Activated B cell treated with CpG ODN at 0.5 μM for 24 hours (primary cell): ENCODE measurements around the gene WDR62. TPM values are rescaled to one million over a fixed set of nuclear protein-coding genes. Genes with fewer than 3 reads are reported as not detected.

ENCODE experiments used
- ATAC-seq: fragments of 200-7000 bp; cut with Tn5 transposase; one replicate; pipeline ENCODE4 v1.10.0; 2021; ENCODE audit warnings: low read depth, mild to moderate bottlenecking, moderate library complexity
- CTCF ChIA-PET: fragments of 350-600 bp; sonication (Branson Sonifier 250); formaldehyde crosslinking; loops from one replicate; lab custom pipeline; 2021; ENCODE audit warnings: antibody characterized with exemption; lab: Charles Lee
- POLR2A ChIA-PET: fragments of 350-600 bp; sonication (Branson Sonifier 250); formaldehyde crosslinking; loops from one replicate; lab custom pipeline; 2021; ENCODE audit warnings: antibody characterized with exemption; lab: Charles Lee
- DNase-seq: peaks from one replicate; pipeline ENCODE4 v3.0.0; 2022
- H3K27ac Mint-ChIP-seq: one replicate; pipeline ENCODE4 v1.8.0; 2020; ENCODE audit warnings: mixed read lengths
- H3K27me3 Mint-ChIP-seq: one replicate; pipeline ENCODE4 v1.8.0; 2021; ENCODE audit warnings: mixed read lengths
- H3K36me3 Mint-ChIP-seq: one replicate; pipeline ENCODE4 v1.8.0; 2021; ENCODE audit warnings: low read depth, mixed read lengths
- H3K4me1 Mint-ChIP-seq: one replicate; pipeline ENCODE4 v1.8.0; 2021; ENCODE audit warnings: mixed read lengths
- H3K4me3 Mint-ChIP-seq: one replicate; pipeline ENCODE4 v1.8.0; 2020; ENCODE audit warnings: mild to moderate bottlenecking, mixed read lengths
- H3K9me3 Mint-ChIP-seq: one replicate; pipeline ENCODE4 v1.8.0; 2020; ENCODE audit warnings: mixed read lengths
- intact Hi-C: fragments of 100-400 bp; cut with micrococcal nuclease; formaldehyde crosslinking; loops from one replicate; pipeline ENCODE4 v1.15.1; 2024
- total RNA-seq: library from RNA; stranded (reverse); gene quantifications from 2 replicates; pipeline ENCODE4 v1.2.3, GENCODE V29; 2022
- TF ChIP-seq, protein P1 (sequence below): fragments of 200-600 bp; IDR thresholded peaks from one replicate; pipeline ENCODE4 v1.8.0; 2022; ENCODE audit warnings: antibody characterized with exemption, mild to moderate bottlenecking

WDR62 gene
- total RNA-seq, 1 donor from 2014 or later, result 3.3 TPM

GRCh38 chr19:36103842-36104552 lies 49.3 kb downstream of the WDR62 start:
- intact Hi-C loops, result no loop called here
- Mint-ChIP-seq H3K4me1 (no peaks in the 10 kb centered on the region), H3K27ac (no peak overlapping the region), H3K9me3 (no peaks in the 10 kb centered on the region), H3K27me3 (no peaks in the 10 kb centered on the region), H3K36me3 (no peaks in the 10 kb centered on the region), H3K4me3 (no peak overlapping the region)
- TF ChIP-seq, protein P1, sequence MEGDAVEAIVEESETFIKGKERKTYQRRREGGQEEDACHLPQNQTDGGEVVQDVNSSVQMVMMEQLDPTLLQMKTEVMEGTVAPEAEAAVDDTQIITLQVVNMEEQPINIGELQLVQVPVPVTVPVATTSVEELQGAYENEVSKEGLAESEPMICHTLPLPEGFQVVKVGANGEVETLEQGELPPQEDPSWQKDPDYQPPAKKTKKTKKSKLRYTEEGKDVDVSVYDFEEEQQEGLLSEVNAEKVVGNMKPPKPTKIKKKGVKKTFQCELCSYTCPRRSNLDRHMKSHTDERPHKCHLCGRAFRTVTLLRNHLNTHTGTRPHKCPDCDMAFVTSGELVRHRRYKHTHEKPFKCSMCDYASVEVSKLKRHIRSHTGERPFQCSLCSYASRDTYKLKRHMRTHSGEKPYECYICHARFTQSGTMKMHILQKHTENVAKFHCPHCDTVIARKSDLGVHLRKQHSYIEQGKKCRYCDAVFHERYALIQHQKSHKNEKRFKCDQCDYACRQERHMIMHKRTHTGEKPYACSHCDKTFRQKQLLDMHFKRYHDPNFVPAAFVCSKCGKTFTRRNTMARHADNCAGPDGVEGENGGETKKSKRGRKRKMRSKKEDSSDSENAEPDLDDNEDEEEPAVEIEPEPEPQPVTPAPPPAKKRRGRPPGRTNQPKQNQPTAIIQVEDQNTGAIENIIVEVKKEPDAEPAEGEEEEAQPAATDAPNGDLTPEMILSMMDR, result no peak
- no peak for ATAC-seq
- ChIA-PET CTCF (no interaction called here), POLR2A (no interaction called here)
- no peak for DNase-seq

- H3K27me3 Mint-ChIP-seq, result no peaks in the 10 kb centered on the region
- ATAC-seq (no peak), DNase-seq (no peak)
- peaks cover 5% of the 10 kb centered on the region for H3K36me3 Mint-ChIP-seq
- H3K27ac Mint-ChIP-seq, result no peak overlapping the region
- CTCF ChIA-PET, result no interaction called here
- intact Hi-C loops, result no loop called here
- no peaks in the 10 kb centered on the region for H3K9me3 Mint-ChIP-seq
- POLR2A ChIA-PET, result no interaction called here
- no peak overlapping the region for H3K4me3 Mint-ChIP-seq
- no peaks in the 10 kb centered on the region for H3K4me1 Mint-ChIP-seq
- TF ChIP-seq, protein P1, result no peak
Observed at GRCh38 chr19:36106441-36106840, 51.7 kb downstream of the WDR62 start.

DNA sequence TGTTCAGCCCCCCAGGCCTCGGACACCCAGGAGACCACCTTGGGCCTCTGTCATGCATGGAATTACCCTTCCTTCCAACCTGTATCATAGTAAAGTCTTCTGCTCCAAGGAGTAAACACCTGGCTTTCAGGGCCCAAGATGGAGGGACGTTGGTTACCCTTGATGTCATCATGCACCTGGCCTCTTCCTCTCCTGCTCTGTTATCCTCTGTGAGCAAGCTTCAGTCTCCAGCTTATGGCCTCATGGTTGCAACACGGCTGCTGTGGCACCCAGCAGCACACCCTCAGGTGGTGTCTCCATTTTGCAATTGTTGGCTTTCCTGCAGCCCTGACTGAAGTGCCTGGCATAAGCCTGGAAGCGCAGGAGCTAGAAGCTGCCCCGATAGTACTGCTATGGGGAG lies 52.3 kb downstream of the WDR62 start:
- Mint-ChIP-seq H3K4me1 (no peaks in the 10 kb centered on the region), H3K9me3 (no peaks in the 10 kb centered on the region), H3K4me3 (no peak overlapping the region), H3K36me3 (peaks cover 9% of the 10 kb centered on the region), H3K27me3 (no peaks in the 10 kb centered on the region), H3K27ac (no peak overlapping the region)
- TF ChIP-seq, protein P1, result no peak
- POLR2A ChIA-PET, result no interaction called here
- intact Hi-C loops, result no loop called here
- DNase-seq (no peak), ATAC-seq (no peak)
- CTCF ChIA-PET, result no interaction called here

- DNase-seq (no peak), ATAC-seq (no peak)
- H3K9me3 Mint-ChIP-seq, result no peaks in the 10 kb centered on the region
- H3K27ac Mint-ChIP-seq, result no peak overlapping the region
- intact Hi-C loops, result no loop called here
- TF ChIP-seq, protein P1, result no peak
- H3K36me3 Mint-ChIP-seq, result peaks cover 24% of the 10 kb centered on the region
- peaks cover 8% of the 10 kb centered on the region for H3K4me1 Mint-ChIP-seq
- ChIA-PET CTCF (no interaction called here), POLR2A (no interaction called here)
- H3K27me3 Mint-ChIP-seq, result no peaks in the 10 kb centered on the region
- H3K4me3 Mint-ChIP-seq, result no peak overlapping the region
Observed at GRCh38 chr19:36108684-36109083, 54.0 kb downstream of the WDR62 start.

DNA sequence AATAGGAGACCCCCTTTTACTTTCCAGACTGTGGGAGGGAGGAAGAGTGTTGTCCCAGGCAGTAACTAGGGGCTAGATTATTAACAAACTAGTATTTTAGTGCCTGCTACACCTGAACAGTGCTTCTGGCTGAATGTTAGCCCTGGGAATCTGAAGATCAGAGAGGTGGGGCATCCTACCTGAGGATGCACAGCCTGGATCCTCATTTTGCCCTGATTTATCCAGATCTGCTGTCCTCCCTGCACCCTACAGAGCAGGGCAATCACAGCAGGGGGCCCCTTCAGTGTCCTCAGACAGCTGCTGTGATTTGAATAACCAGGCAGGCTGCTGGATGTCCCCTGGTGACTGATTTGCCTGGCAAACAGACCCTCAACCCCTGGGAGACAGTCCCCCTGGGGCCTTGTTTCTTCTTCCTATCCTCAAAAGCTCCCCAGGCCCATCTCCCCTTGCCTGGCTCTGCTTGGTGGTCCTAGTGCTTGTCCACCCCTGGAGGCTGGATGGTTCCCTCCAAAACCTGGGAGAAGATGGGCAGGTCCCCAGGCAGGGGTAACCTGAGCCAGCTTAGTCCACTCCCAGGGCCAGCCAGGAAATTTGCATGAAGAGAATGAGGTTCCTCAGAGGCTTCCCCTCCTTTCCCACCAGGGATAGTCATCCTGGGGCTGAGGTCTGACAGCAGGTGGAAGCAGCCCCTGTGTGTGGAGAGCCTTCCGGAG lies 55.9 kb downstream of the WDR62 start, which contains the start of gene OVOL3:
Gene OVOL3 (plus strand): TSS at position 657 of the 713 bp plus-strand sequence. CDS start 60 bp downstream, outside the sequence.
- ChIA-PET CTCF (no interaction called here), POLR2A (no interaction called here)
- H3K36me3 Mint-ChIP-seq, result peaks cover 38% of the 10 kb centered on the region
- ATAC-seq, result no peak
- H3K4me3 Mint-ChIP-seq, result peak within 1 kb of the TSS; percentile 32
- no peaks in the 10 kb centered on the region for H3K9me3 Mint-ChIP-seq
- TF ChIP-seq, protein P1, result no peak
- H3K27me3 Mint-ChIP-seq, result no peaks in the 10 kb centered on the region
- no peak for DNase-seq
- peak within 1 kb of the TSS; percentile 11 for H3K27ac Mint-ChIP-seq
- peaks cover 25% of the 10 kb centered on the region for H3K4me1 Mint-ChIP-seq
- intact Hi-C loops, result loop anchor here (10.0 kb wide), 4 partner anchors 176 to 1544 kb away; partner anchors contain the start of genes COX6B1, ETV2, IGFLR1 and LIN37
